ENCODE results near the gene HIVEP2. TPM values are rescaled to one million over a fixed set of nuclear protein-coding genes. Genes with fewer than 3 reads are reported as not detected.
A peak's percentile ranks its signal among the peaks of the same experiment; 100 is the strongest.

HIVEP2 gene
- total and polyA plus RNA-seq, 2 donors from 2014 or later, result 2.4 to 26.0 TPM

DNA sequence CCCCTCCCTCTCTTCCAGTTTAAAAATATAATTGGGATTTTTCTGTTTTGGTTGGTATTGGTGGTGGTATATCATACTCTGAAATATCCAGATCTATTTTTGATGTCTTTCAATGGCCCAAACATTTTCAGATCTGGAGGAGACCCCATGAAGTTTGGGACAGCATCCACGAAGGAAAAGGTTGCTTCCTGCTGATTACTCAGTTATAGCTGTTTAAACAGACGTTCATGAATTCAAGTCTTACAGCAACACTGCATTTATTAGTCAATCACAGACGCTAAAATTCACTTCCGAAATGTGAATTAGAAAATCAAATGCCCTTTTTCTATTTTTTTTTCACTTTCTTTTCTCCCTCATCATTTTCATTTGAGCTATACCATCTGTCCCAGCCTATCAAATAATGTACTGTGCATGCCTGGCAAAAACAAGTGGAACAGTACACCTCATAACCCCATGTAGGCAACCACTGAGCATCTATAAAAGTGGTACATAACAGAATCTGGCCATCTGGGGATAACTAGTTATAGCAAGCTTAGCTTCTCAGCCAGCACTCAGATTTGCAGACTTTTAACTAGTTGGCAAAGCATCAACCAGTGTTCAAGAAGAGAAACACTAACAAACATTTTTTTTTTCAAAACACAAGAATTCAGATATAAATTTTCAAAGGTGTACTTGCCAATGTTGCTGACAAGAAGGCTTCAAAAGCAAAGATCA, 124.5 kb downstream of the HIVEP2 start:
- Histone ChIP-seq H3K27ac (ENCODE audit: low read depth in 2 of 2, low read length in 2 of 2) (peak overlapping the region in 1 of 2 donors; percentile 55), H3K27me3 (ENCODE audit: control insufficient read depth, insufficient read depth, low read length) (no peaks in the 10 kb centered on the region), H3K9ac (ENCODE audit: low read length in 3 of 3) (peak overlapping the region in 1 of 3 donors; percentile 42), H3K4me3 (ENCODE audit: low read length in 3 of 3) (peak overlapping the region; percentile 17 to 75 (median 75)), H3K9me3 (ENCODE audit: control insufficient read depth in 2 of 3, insufficient read depth in 1 of 3, low read length in 3 of 3) (no peaks in the 10 kb centered on the region), H3K36me3 (ENCODE audit: control insufficient read depth in 2 of 3, insufficient read depth in 3 of 3, low read length in 3 of 3) (no peaks in the 10 kb centered on the region), H3K4me1 (ENCODE audit: control insufficient read depth in 2 of 3, insufficient read depth in 2 of 3, low read depth in 1 of 3, low read length in 3 of 3) (peaks cover 0 to 22% (median 4%) of the 10 kb centered on the region in 3 donors)
- TF ChIP-seq, protein P1, sequence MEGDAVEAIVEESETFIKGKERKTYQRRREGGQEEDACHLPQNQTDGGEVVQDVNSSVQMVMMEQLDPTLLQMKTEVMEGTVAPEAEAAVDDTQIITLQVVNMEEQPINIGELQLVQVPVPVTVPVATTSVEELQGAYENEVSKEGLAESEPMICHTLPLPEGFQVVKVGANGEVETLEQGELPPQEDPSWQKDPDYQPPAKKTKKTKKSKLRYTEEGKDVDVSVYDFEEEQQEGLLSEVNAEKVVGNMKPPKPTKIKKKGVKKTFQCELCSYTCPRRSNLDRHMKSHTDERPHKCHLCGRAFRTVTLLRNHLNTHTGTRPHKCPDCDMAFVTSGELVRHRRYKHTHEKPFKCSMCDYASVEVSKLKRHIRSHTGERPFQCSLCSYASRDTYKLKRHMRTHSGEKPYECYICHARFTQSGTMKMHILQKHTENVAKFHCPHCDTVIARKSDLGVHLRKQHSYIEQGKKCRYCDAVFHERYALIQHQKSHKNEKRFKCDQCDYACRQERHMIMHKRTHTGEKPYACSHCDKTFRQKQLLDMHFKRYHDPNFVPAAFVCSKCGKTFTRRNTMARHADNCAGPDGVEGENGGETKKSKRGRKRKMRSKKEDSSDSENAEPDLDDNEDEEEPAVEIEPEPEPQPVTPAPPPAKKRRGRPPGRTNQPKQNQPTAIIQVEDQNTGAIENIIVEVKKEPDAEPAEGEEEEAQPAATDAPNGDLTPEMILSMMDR (IDR thresholded peaks at IDR 0.05; ENCODE audit: borderline replicate concordance, extremely low read depth, insufficient read depth), result no peak
- DNase-seq, result no peak
- intact Hi-C loops (cut with DNase I), result no loop called here
- FAIRE-seq, result no peak

DNA sequence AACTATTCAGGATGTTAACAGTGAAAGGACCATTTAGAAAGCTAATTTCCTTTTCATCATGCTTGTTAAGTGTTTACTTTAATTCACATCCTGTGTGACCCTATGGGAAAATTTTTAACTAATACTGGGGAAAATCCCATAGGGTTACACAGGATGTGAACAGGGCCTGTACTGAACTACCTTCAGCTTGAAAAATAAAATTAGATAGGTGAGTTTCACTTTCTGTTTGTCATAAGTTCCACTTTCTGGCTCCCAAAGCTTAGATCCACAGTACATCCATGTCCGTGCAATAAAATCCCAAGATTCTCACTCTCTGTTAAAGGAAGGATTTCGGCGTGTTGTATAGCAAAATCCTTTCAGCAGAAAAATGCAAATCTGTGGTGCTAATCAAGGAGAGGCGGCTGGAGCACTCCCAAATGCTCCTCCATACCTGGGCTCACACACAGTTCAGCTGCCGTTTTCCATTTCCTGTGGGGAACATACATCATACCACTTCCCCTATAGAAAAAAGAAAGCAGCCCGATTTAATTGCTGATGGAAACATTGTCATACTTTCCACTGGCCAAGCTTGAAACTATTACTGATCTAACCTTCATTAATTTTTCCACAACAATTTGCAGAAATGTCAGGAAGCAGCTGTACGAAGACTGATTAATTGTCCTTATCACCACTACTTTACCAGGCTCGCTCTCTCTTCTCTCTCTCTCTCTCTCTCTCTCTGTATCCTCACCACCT, 125.2 kb downstream of the HIVEP2 start:
- no peak for FAIRE-seq
- H3K9me3 ChIP-seq (ENCODE audit: control insufficient read depth in 2 of 3, insufficient read depth in 1 of 3, low read length in 3 of 3), result no peaks in the 10 kb centered on the region
- peak overlapping the region; percentile 17 to 75 (median 75) for H3K4me3 ChIP-seq (ENCODE audit: low read length in 3 of 3)
- TF ChIP-seq, protein P1 (IDR thresholded peaks at IDR 0.05; ENCODE audit: borderline replicate concordance, extremely low read depth, insufficient read depth), result no peak
- H3K27me3 ChIP-seq (ENCODE audit: control insufficient read depth, insufficient read depth, low read length), result no peaks in the 10 kb centered on the region
- peaks cover 0 to 21% (median 4%) of the 10 kb centered on the region in 3 donors for H3K4me1 ChIP-seq (ENCODE audit: control insufficient read depth in 2 of 3, insufficient read depth in 2 of 3, low read depth in 1 of 3, low read length in 3 of 3)
- peak overlapping the region in 1 of 3 donors; percentile 42 for H3K9ac ChIP-seq (ENCODE audit: low read length in 3 of 3)
- no peaks in the 10 kb centered on the region for H3K36me3 ChIP-seq (ENCODE audit: control insufficient read depth in 2 of 3, insufficient read depth in 3 of 3, low read length in 3 of 3)
- H3K27ac ChIP-seq (ENCODE audit: low read depth in 2 of 2, low read length in 2 of 2), result peak overlapping the region; percentile 49 to 55
- intact Hi-C loops (cut with DNase I), result no loop called here
- peak in 3 of 5 donors; percentile 26 to 72 (median 65) for DNase-seq

DNA sequence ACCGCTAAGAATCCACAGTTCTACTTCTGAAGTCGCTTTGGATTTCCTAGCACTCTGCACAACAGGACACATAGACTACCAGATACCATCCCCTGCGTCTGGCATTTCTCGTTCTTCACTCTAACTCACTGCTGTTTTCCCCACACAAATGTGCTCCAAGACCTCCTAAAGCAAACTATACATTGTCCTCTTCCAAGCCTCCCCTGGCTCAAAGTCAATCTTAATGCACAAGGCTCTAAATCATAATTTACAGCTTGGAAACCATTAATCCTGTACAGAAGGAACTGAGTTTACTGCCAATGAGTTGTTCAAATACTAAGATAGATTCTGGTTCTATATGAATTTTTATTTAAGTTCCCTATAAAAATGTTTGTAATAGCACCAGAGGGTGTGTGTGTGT, 128.5 kb downstream of the HIVEP2 start:
- H3K9ac ChIP-seq (ENCODE audit: low read length in 3 of 3), result no peak overlapping the region
- no peak overlapping the region for H3K27ac ChIP-seq (ENCODE audit: low read depth in 2 of 2, low read length in 2 of 2)
- intact Hi-C loops (cut with DNase I), result no loop called here
- no peak for DNase-seq
- H3K4me1 ChIP-seq (ENCODE audit: control insufficient read depth in 2 of 3, insufficient read depth in 2 of 3, low read depth in 1 of 3, low read length in 3 of 3), result peaks cover 0 to 7% (median 2%) of the 10 kb centered on the region in 3 donors
- TF ChIP-seq, protein P1 (IDR thresholded peaks at IDR 0.05; ENCODE audit: borderline replicate concordance, extremely low read depth, insufficient read depth), result no peak
- no peak for FAIRE-seq
- no peaks in the 10 kb centered on the region for H3K27me3 ChIP-seq (ENCODE audit: control insufficient read depth, insufficient read depth, low read length)
- H3K36me3 ChIP-seq (ENCODE audit: control insufficient read depth in 2 of 3, insufficient read depth in 3 of 3, low read length in 3 of 3), result no peaks in the 10 kb centered on the region
- H3K9me3 ChIP-seq (ENCODE audit: control insufficient read depth in 2 of 3, insufficient read depth in 1 of 3, low read length in 3 of 3), result no peaks in the 10 kb centered on the region
- no peak overlapping the region for H3K4me3 ChIP-seq (ENCODE audit: low read length in 3 of 3)
